ENCODE results near the gene TMEM69.

- no peak for TF ChIP-seq SUZ12 (IDR thresholded peaks at IDR 0.05)
- TF ChIP-seq PKNOX1 (IDR thresholded peaks at IDR 0.05), result no peak
- no peak for TF ChIP-seq TARDBP (IDR thresholded peaks at IDR 0.05)
- TF ChIP-seq BHLHE40 (IDR thresholded peaks at IDR 0.05; ENCODE audit: borderline replicate concordance), result no peak
- TF ChIP-seq SP1 (IDR thresholded peaks at IDR 0.05), result no peak
- TF ChIP-seq HDGF (IDR thresholded peaks at IDR 0.05; ENCODE audit: borderline replicate concordance), result no peak
- TF ChIP-seq FOXM1 (IDR thresholded peaks at IDR 0.05; ENCODE audit: borderline replicate concordance), result no peak
- no peak for TF ChIP-seq ARNT (IDR thresholded peaks at IDR 0.05)
- TF ChIP-seq ELF4 (IDR thresholded peaks at IDR 0.05), result no peak
- TF ChIP-seq FOXK2 (IDR thresholded peaks at IDR 0.05), result no peak
- no peak for TF ChIP-seq L3MBTL2 (conservative IDR thresholded peaks at IDR 0.05)
- TF ChIP-seq NFRKB (IDR thresholded peaks at IDR 0.05), result no peak
- TF ChIP-seq LEF1 (IDR thresholded peaks at IDR 0.05; ENCODE audit: borderline replicate concordance), result no peak
Observed at GRCh38 chr1:45656573-45657226, 31.3 kb upstream of the TMEM69 start.
